NCI-H69 (cell line): ENCODE measurements around the gene PPP2R3C.
"Not testable (repeated sequence)": the region's sequence is repeated elsewhere in the genome, so short reads cannot be mapped to it uniquely, and the experiment has no call there.

ENCODE experiments used
- DNase-seq: peaks from one replicate; lab custom pipeline; 2025; lab: John Stamatoyannopoulos, UW

Gene PPP2R3C

DNA sequence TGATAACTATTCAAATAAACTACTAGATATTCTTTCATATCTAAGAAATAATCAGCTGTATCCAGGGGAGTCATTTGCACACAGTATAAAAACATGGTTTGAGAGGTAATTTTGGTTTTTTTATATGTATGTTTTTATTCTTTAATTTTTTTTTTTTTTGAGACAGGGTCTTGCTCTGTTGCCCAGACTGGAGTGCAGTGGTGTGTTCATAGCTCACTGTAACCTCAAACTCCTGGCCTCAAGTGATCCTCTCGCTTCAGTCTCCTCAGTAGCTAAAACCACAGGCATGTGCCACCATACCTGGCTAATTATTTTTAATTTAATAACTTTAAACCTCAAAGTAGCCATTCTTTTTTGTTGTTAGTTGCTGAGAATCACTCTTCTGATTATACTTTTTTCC is 2.3 kb upstream of the PPP2R3C start:
- no peak for DNase-seq

DNA sequence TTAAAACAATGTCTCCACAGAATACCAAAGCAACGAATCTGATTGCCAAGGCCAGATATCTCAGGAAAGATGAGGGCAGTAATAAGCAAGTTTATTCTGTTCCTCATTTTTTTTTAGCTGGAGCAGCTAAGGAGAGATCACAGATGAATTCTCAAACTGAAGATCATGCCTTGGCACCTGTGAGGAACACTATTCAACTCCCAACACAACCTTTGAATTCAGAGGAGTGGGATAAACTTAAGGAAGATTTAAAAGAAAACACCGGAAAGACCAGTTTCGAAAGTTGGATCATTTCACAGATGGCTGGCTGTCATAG is 1.6 kb upstream of the PPP2R3C start:
- no peak for DNase-seq

DNA sequence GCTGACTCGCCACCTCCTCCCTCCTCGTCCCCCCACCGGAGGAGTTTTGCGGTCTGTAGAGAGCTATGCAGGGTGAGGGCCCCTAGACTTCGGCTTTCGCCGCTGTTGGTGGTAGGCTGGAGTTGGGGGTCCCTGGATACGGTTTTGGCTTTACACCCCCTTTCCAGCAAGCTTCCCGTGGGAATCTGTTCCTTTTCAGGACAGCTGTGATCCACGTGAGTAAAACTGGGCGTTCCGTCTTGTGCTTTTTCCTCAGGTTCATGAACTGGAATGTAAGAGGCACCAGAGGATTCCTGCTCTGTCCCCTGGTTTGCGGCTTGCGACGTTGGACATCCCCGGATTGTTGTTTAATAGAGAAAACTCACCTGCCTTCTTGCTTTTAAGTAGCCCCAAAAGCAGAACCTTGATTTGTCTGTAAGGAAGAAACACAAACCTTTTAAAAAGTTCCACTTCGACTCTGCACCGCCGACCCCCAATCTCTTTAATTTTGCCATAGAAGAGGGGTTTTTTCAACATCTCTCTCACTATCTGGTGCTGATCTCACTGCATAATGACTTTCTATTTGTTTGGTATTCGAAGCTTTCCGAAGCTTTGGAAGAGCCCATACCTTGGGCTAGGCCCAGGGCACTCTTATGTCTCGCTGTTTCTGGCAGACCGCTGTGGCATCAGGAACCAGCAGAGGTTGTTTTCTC is 1.1 kb upstream of the PPP2R3C start:
- DNase-seq = peak; percentile 84

DNA sequence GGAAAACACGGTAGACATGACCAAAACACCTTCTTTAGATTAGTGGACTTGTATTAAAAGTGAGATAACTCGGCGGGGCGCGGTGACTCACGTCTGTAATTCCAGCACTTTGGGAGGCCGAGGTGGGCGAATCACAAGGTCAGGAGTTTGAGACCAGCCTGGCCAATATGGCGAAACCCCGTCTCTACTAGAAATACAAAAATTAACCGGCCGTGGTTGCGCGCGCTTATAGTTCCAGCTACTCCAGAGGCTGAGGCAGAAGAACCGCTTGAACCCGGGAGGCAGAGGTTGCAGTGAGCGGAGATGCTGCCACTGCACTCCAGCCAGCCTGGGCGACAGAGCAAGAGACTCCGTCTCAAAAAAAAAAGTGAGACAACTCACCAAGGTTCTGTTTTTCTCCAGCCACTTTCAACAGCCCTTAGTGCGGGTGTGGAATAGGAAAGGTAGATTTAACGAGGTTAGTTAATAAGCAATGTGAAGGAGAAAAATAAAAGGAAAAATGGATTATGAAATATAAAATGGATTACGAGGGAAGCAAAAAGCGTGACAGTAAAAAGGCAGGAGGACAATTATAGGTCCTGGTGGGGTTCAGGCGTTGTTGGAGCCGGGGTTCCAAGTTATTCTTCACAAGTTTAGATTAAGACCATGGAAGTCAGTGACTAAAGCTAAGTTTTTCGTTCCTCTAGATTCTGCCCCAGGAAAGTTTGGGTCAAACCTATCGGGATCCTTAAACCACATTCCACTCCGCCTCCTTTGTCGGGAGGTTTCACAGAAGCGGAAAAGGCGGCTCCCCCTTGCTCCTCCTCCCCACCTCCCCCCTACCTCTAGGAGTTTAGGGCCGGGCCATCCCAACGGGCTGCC is 534 bp downstream of the PPP2R3C start:
- peak; percentile 56 for DNase-seq

DNA sequence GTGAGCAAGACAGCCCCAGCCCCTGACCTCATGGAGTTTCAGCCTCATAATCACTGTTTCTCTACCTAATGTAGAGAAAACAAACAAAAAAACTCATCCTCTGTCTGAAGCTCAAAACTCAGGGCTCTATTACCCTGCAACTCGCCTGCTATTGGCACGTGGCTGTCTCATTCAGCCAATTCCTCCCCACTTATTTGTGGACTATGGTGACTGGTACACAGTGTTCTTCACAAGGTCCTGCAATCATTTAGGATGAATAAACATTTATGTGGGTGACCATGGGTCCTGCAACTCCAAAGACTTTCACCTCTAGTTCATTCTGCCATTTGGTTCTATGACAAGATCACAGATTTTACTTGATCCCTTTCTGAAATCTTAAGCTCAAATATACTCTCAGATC is 4.7 kb downstream of the PPP2R3C start:
- no peak for DNase-seq

DNA sequence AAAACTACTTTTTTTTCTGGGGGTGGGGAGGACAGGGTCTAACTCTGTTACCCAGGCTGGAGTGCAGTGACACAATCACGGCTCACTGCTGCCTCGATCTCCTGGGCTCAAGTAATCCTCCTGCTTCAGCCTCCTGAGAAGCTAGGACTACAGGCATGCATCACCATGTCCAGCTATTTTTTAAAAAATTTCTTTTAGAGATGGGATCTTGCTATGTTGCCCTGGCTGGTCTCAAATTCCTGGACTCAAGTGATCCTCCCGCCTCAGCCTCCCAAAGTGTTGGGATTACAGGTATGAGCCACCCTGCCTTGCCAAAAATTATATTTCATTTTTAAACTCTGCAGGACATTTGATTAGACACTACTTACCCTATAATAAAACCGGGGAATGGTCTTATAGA is 5.5 kb downstream of the PPP2R3C start:
- DNase-seq = no peak

DNA sequence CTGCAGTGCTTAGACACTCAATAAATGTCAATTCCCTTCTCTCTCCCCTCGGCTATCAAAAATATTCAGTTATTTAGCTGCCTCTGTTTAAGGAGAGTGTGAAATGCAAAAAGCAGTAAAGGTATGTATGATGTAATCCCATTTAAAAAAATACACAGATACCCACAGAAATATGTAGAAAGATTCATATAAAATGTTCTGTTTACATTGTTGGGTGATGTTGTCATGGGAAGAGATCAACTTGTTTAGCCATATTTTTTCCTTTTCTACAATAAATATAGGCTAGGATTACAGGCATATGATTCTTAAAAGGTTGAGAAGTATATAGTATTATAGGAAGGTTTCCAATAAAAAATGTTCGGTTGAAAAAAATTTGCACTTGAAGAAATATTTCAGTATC is 7.8 kb downstream of the PPP2R3C start:
- no peak for DNase-seq

DNA sequence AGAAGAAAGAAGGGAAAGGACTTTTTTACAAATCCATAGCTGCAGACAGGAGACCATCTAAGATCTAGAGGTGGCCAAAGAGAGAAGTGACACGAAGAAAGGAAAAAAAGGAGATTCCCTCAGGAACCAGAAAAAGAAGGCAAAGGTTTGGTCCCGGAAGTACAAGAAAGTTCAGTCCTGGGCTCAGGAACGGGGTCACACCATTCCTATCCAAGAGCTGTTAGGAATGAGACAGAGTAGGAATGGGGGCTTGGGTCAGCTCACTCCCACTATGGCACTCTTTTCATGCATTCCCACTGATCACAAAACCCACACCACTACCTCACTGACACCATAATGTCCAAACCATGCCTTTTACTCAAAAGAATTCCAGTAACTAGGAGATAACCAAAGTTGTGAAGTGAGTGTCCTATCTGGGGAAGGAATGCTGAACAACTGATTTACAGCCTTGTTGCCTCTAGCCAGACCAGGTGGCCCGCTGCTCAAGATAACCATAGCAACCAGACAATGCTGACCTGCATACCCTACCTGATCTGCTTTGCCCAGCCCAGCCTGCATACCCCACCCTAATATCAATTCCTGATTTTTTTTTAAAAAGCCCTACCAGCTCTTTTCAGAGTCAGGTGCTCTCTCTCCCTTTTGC is 8.4 kb downstream of the PPP2R3C start:
- no peak for DNase-seq

DNA sequence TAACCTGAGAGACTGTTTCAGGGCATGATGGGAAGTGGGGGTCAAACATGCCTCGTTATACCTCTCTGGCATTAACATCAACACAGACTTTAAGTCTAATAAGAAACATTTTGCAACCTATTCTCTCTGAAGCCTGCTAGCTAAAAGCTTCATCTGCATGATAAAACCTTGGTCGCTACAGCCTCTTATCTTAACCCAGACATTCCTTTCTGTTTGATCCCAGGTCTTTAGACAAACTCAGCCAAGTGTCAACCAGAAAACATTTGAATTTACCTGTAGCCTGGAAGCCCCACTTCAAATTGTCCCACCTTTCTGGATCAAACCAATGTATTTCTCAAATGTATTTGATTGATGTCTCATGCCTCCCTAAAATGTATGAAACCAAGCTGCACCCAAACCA is 9.1 kb downstream of the PPP2R3C start:
- no peak for DNase-seq

DNA sequence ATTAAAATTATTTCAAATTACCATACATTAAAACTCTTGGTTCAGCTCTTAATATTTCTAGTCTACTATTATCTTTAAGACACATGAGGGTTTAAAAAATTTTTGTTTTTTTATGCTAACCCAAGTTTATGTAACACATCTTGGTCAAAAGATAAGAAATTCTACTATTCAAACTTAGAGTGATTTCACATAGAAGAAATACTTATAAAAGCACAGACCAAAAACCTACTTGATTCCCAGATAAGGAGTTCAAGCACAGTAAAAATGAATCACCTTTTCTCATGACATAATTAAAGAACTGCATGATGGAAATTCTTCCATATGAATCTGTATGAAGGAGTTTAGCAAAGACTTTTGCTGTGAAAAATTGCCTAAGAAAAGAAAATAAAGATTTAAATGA is 13.9 kb downstream of the PPP2R3C start:
- no peak for DNase-seq

DNA sequence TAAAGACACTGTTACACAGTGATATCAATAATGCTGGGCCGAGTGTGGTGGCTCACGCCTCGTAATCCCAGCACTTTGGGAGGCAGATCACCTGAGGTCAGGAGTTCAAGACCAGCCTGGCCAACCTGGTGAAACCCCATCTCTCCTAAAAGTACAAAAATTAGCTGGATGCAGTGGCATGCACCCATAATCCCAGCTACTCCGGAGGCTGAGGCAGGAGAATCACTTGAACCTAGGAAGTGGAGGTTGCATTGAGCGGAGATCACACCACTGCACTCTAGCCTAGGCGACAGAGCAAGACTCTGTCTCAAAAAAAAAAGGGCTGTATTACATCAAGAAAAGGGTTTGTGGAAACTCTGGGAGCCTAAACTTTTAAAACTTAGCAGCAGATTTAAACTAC is 27.1 kb downstream of the PPP2R3C start:
- not testable (repeated sequence) for DNase-seq

DNA sequence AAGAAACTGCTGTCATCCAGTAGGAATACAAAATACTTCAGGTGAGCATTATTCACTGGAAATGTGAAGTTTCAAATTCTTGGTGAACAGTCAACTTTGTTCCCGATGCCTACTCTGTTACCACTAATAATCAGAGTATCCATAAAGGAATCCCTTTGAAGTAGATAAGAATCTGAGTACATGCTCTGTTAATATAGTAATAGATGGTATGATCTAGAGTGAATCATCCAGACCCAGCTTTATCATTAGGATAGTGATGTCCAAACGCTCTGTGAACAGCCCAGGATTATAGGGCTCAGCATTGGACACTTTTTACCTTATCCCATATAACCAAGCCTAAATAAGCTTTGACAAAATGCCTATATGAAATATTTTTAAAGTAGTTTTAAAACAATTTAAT is 33.3 kb downstream of the PPP2R3C start:
- no peak for DNase-seq

DNA sequence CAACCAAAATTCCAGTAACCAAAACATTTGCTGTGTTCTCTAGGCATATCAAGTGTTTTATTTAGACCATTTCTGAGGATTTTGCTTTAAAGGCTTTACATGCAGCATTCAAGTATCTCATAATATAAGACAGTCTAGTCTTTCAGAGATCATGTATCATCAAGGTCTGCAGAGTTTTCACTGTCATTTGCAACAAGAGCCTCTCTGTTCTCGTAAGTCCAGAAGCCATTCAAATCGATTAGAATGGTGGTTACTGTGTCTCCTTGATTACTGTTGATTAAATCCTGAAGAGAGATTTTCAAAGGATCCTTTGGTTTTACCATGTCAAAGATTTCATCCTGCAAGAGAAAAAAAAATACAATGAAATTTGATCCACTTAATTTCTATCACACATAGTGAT is 36.3 kb downstream of the PPP2R3C start:
- no peak for DNase-seq

DNA sequence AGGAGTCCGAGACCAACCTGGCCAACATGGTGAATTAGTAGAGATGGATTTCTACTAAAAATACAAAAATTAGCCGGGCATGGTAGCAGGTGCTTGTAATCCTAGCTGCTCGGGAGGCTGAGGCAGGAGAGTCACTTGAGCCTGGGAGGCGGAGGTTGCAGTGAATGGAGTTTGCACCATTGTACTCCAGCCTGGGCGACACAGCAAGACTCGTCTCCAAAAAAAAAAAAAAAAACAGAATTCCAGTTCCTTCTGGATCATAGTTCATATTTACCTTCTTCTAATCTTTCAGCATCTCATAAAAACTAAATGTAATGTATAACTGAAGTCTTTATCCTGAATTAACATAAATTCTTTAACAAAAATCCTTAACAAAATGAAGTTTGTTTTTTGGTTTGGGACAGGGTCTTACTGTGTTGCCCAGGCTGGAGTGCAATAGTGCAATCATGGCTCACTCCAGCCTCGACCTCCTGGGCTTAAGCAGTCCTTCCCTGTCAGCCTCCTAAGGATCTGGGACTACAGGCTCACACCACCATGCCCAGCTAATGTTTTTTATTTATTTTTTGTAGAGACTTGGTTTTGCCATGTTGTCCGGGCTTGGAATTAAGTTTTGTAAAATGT is 38.1 kb downstream of the PPP2R3C start:
- DNase-seq = no peak

DNA sequence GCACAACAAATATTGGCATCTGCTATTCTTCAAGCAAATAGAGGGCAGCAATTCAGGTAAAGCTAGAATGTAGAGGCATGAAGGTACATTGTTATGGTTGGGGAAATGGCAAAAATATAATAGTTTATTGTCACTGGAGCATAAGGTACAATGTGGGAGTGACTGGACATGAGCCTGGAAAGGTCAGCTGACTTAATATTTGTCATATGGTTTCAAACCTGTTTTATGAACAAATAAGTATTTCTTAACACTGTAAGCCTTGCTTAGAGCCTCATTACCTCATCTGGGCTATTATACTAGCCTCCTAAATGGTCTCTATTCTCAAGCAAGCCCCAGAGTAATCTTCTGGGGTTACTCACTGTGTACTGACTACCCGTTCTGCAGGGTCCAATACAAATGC is 42.0 kb downstream of the PPP2R3C start:
- no peak for DNase-seq

DNA sequence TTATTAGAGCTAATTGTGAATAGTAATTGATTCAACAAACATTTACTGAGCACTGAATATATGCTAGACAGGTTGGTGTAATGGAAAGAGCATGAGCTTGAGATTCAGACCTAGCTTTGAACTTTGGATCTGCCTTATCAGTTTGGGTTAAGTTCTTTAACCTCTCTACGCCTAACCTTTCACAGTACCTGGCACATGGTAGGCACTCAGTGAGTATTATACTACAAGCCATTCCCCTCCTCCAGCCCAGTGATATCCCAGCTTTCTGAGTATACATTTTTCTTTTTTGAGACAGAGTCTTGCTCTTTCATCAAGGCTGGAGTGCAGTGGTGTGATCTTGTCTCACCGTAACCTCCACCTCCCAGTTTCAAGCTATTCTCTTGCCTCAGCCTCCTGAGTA is 43.7 kb downstream of the PPP2R3C start:
- DNase-seq = no peak

DNA sequence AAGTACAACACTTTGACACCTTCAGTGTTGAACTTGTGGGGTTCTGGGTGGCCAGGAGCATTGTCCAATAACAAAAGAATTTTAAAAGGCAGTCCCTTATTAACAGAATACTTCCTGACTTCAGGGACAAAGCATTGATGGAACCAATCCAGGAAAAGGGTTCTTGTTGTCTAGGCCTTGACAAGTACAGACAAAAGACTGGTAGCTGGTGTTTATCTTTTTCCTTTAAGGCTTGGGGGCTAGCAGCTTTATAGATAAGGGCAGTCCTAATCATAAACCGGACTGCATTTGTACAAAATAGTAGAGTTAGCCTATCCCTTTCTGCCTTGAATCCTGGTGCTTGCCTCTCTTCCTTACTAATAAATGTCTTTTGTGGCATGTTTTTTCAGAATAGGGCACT is 48.3 kb downstream of the PPP2R3C start:
- DNase-seq = peak; percentile 24

DNA sequence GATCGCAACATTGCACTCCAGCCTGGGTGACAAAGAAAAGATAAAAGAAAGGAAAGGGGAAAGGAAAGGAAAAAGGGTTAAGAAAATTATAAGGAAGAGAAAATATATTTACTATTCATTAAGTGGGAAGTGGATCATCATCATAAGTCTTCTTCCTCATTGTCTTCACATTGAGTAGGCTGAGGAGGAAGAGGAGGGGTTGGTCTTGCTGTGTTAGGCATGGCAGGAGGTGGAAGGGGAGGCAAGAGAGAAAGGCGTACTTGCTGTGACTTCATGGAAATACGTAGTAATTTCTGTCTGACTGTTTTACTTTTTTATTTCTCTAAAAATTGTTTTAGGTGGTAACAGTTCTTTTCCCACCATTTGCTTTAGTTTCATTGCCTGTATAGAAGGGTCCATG is 49.6 kb downstream of the PPP2R3C start:
- DNase-seq = no peak

DNA sequence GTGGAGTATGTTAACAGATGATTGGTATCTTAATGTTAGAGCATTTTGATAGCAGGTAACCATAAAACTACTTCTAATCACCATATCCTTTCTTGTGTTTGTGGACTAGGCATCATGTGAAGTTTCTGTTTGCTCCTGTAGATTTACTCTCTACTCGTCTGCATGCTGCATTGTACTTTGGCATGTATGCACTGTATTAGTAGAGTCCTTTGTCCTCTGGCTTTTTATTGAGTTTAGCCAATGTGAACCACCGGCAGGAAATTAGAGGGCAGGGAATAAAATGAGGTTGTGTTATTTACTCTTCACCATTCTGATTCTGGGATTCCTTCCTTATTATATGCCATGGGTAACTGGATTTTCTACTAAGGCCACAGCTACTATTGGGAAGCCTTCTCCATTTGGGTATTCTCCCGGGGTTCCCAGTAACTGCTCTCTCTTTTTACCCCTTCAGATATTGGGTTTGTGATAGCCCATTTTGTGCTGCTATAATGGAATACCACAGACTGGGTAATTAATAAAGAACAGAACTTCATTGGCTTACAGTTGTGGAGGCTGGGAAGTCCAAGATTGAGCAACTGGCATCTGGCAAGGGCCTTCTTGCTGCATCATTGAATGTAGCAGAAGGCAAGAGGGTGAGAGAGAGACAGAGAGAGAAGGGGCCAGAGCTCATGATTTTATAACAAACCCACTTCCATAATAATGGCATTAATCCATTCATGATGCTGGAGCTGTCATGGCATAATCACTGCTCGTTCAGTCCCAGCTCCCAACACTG is 53.4 kb downstream of the PPP2R3C start:
- peak; percentile 17 for DNase-seq

DNA sequence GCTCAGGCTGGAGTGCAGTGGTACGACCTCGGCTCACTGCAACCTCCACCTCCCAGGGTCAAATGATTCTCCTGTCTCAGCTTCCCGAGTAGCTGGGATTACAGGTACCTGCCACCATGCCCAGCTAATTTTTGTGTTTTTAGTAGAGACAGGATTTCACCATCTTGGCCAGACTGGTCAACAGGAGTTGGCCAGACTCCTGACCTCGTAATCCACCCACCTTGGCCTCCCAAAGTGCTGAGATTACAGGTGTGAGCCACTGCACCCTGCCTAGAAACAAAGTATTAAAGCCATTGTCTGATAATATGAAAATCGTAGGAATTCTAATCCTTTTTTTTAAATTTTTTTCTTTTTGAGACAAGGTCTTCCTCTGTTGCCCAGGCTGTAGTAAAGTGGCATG is 56.1 kb downstream of the PPP2R3C start:
- not testable (repeated sequence) for DNase-seq

DNA sequence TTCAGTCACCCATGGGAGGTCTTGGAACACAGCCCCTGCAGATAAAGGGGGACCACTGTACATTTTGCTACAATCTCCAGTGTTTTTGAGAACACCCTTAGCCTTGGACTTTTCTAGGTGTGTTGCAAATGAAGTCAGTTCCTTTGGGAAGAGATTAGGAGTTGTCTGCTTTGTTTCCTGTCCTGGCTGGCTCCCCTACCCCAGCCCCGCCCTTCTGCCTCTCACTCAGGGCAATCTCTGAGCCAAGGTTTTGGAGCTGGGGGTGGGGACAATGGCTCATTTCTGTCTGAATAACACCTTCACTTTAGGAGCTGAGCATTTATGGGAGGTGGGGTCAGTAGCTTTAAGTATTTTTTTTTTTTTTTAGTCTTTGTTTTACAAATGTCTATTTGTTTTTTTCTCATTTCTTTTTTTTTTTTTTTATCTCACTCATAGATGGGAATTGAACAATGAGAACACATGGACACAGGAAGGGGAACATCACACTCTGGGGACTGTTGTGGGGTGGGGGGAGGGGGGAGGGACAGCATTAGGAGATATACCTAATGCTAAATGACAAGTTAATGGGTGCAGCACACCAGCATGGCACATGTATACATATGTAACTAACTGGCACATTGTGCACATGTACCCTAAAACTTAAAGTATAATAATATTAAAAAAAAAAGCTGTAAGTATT is 60.5 kb downstream of the PPP2R3C start:
- DNase-seq = peak; percentile 57
